OCI-LY7 (cell line): ENCODE results near the gene PANK3. TPM values are rescaled to one million over a fixed set of nuclear protein-coding genes. Genes with fewer than 3 reads are reported as not detected.

ENCODE experiments used
- BruUV-seq: library from RNA; stranded (reverse); fragments of 400-500 nt; replicated peaks from 2 replicates; lab custom pipeline; 2021; lab: Mats Ljungman, UMichigan
- CTCF ChIA-PET: fragments of 300-600 bp; sonication (Branson Sonifier 250); formaldehyde crosslinking; loops from one replicate; lab custom pipeline; 2022; ENCODE audit warnings: antibody characterized with exemption; ENCODE audit not compliant: unreplicated experiment; lab: Charles Lee
- POLR2A ChIA-PET: fragments of 300-600 bp; sonication (Branson Sonifier 250); formaldehyde crosslinking; loops from one replicate; lab custom pipeline; 2022; ENCODE audit warnings: antibody characterized with exemption; lab: Charles Lee
- DNase-seq: peaks from one replicate; pipeline ENCODE4 v3.0.0-alpha.2; 2015; ENCODE audit warnings: low spot score
- H2AFZ ChIP-seq: fragments of 200-600 bp; sonication (generic), shearing (Covaris generic); 2 replicates; pipeline ENCODE4 v1.6.1; 2014; ENCODE audit warnings: mild to moderate bottlenecking, antibody characterized with exemption, low read length, moderate library complexity
- H3K27ac ChIP-seq: fragments of 200-600 bp; sonication (generic); 2 replicates; pipeline ENCODE4 v1.5.1; 2014; ENCODE audit warnings: mixed run types, low read depth, mild to moderate bottlenecking, moderate library complexity, low read length, inconsistent platforms; ENCODE audit not compliant: poor library complexity, severe bottlenecking
- H3K36me3 ChIP-seq: fragments of 200-600 bp; sonication (generic); 2 replicates; pipeline ENCODE4 v1.6.1; 2014; ENCODE audit warnings: mild to moderate bottlenecking, antibody characterized with exemption, low read length, moderate library complexity, mixed read lengths; ENCODE audit not compliant: insufficient read depth
- H3K4me1 ChIP-seq: fragments of 200-600 bp; sonication (generic); 2 replicates; pipeline ENCODE4 v1.5.1; 2014; ENCODE audit warnings: mild to moderate bottlenecking, low read length; ENCODE audit not compliant: insufficient read depth, poor library complexity, severe bottlenecking
- H3K4me2 ChIP-seq: fragments of 200-600 bp; sonication (generic); 2 replicates; pipeline ENCODE4 v1.6.1; 2014; ENCODE audit warnings: mild to moderate bottlenecking, low read length
- H3K4me3 ChIP-seq: fragments of 200-600 bp; sonication (generic); 2 replicates; pipeline ENCODE4 v1.5.1; 2014; ENCODE audit warnings: mild to moderate bottlenecking, low read depth, low read length; ENCODE audit not compliant: poor library complexity, severe bottlenecking
- H3K79me2 ChIP-seq: fragments of 200-600 bp; sonication (generic); 2 replicates; pipeline ENCODE4 v1.6.1; 2016; ENCODE audit warnings: low read depth, mild to moderate bottlenecking, low read length, moderate library complexity, mixed read lengths; ENCODE audit not compliant: insufficient read depth
- H3K9me2 ChIP-seq: fragments of 200-600 bp; sonication (generic); 2 replicates; pipeline ENCODE4 v1.6.1; 2016; ENCODE audit warnings: mild to moderate bottlenecking, low read length, mixed read lengths; ENCODE audit not compliant: insufficient read depth
- H3K9me3 ChIP-seq: fragments of 200-600 bp; sonication (generic); 2 replicates; pipeline ENCODE4 v1.6.1; 2014; ENCODE audit warnings: mild to moderate bottlenecking, mixed run types, low read length, mixed read lengths
- H4K20me1 ChIP-seq: fragments of 200-600 bp; sonication (generic); 2 replicates; pipeline ENCODE4 v1.6.1; 2014; ENCODE audit warnings: mild to moderate bottlenecking, antibody characterized with exemption, low read length, moderate library complexity, mixed read lengths; ENCODE audit not compliant: insufficient read depth
- CTCF ChIP-seq: fragments of 200-600 bp; sonication (generic); conservative IDR thresholded peaks from 2 replicates; pipeline ENCODE4 v1.5.1; 2014; ENCODE audit warnings: mild to moderate bottlenecking, antibody characterized with exemption, low read length, moderate library complexity, mixed read lengths
- EZH2phosphoT487 ChIP-seq: fragments of 200-600 bp; sonication (generic); IDR thresholded peaks from 2 replicates; pipeline ENCODE4 v1.6.1; 2018; ENCODE audit warnings: low read depth, borderline replicate concordance, mild to moderate bottlenecking, mixed run types, antibody characterized with exemption, low read length, moderate library complexity, mixed read lengths
- intact Hi-C: fragments of 100-400 bp; cut with micrococcal nuclease; formaldehyde crosslinking; loops from one replicate; pipeline ENCODE4 v1.10.0; 2022; ENCODE audit not compliant: unreplicated experiment
- total RNA-seq, 2 experiments: library from RNA; depleted of rRNA in 1 of 2; stranded (reverse); fragments of >200 nt in 1 of 2; shearing (Covaris generic) in 1 of 2; gene quantifications; 2 replicates each; pipeline ENCODE4 v1.2.3, GENCODE V29; 2014 to 2022

PANK3 gene
- total RNA-seq, 2 experiments from 2014 or later, result 33.9 to 76.6 TPM

DNA sequence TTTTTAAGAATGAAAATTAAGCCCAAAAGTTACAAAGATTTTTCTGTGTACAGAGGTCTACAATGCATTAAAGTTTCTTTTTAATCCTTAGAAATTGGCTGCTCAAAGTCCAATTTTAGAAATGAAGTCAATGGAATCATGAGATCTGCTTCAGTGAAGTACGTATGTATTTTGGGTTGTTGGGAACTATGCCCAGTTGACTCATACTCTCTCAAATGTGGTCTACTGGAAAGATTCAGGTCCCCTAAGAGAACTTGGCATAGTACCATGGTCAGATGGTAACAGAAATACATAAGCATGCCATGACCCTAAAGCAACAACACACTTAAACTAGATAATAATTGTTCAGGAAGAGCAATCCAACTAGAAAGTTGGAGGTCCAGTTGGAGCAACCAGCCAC is 27.0 kb downstream of the PANK3 start:
- no peak overlapping the region for H3K27ac ChIP-seq
- CTCF ChIA-PET, result no interaction called here

DNA sequence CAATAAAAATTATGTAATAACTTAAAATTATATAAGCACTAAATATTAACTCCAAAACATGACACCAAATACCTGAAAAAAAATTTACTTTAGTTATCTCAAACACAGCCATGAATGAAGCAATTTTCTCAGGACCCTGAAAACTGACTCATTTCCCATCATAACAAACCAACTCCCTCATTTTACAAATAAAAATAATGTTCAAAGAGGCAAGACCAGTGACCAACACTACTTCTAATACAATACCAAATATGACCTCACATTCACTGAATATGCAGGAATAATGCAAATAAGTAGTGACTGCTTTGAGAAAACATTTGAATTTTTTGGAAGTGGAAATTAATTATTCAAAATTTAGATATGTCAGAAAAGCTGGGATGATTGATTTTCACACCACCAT is 28.5 kb downstream of the PANK3 start:
- Histone ChIP-seq H3K9me3 (no peaks in the 10 kb centered on the region), H3K36me3 (peaks cover 98% of the 10 kb centered on the region), H3K27ac (no peak overlapping the region), H4K20me1 (0 out of 2 replicates have a peak, but pooled peaks cover 4% of the 10 kb centered on the region), H3K9me2 (no peaks in the 10 kb centered on the region), H3K4me1 (no peaks in the 10 kb centered on the region), H2AFZ (no peak overlapping the region), H3K4me2 (no peak overlapping the region), H3K4me3 (no peak overlapping the region), H3K79me2 (peaks cover 7% of the 10 kb centered on the region; the same call in 1 of the 2 replicates)
- intact Hi-C loops, result no loop called here
- no peak for DNase-seq
- BruUV-seq, result no TSS peak
- POLR2A ChIA-PET, result no interaction called here
- TF ChIP-seq CTCF (no peak), EZH2phosphoT487 (no peak)
- CTCF ChIA-PET, result no interaction called here

More for the DNA sequence above, 27.0 kb downstream of the PANK3 start:
- Histone ChIP-seq H3K36me3 (peaks cover 98% of the 10 kb centered on the region), H3K9me3 (no peaks in the 10 kb centered on the region), H3K4me1 (no peaks in the 10 kb centered on the region), H4K20me1 (0 out of 2 replicates have a peak, but pooled peaks cover 4% of the 10 kb centered on the region), H3K4me3 (no peak overlapping the region), H3K4me2 (no peak overlapping the region), H3K9me2 (no peaks in the 10 kb centered on the region), H2AFZ (no peak overlapping the region), H3K79me2 (peaks cover 7% of the 10 kb centered on the region; the same call in 1 of the 2 replicates)
- intact Hi-C loops, result no loop called here
- no TSS peak for BruUV-seq
- no peak for DNase-seq
- TF ChIP-seq EZH2phosphoT487 (no peak), CTCF (no peak)
- POLR2A ChIA-PET, result no interaction called here

DNA sequence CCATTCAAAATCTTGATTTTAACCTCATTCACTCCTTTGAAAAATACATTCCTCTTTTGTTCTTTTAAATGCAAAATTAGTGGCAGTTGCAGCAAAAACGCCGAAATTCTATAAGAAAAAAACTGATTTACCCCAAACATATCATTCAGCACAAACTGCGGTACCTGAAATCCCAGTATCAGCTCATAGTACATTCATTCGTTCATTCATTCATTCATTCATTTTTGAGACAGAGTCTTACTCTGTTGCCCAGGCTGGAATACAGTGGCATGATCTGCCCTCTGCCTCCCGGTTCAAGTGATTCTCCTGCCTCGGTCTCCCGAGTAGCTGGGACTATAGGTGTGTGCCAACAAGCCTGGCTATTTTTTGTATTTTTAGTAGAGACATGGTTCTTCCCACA is 29.6 kb downstream of the PANK3 start:
- no peak overlapping the region for H2AFZ ChIP-seq
- H3K79me2 ChIP-seq, result peaks cover 7% of the 10 kb centered on the region; the same call in 1 of the 2 replicates
- H3K9me3 ChIP-seq, result no peaks in the 10 kb centered on the region
- ChIA-PET POLR2A (interaction anchor here (0.6 kb wide), 1 partner anchor 8 kb away, joined by 3 read pairs; no protein-coding TSS in a partner anchor), CTCF (no interaction called here)
- no TSS peak for BruUV-seq
- TF ChIP-seq CTCF, result no peak
- TF ChIP-seq EZH2phosphoT487, result no peak
- no peak for DNase-seq
- peaks cover 87% of the 10 kb centered on the region for H3K36me3 ChIP-seq
- H3K27ac ChIP-seq, result no peak overlapping the region
- no peak overlapping the region for H3K4me3 ChIP-seq
- no peaks in the 10 kb centered on the region for H3K4me1 ChIP-seq
- no peak overlapping the region for H3K4me2 ChIP-seq
- H4K20me1 ChIP-seq, result 0 out of 2 replicates have a peak, but pooled peaks cover 4% of the 10 kb centered on the region
- no peaks in the 10 kb centered on the region for H3K9me2 ChIP-seq
- intact Hi-C loops, result no loop called here
